ENCODE data around the gene AFF2.
"Not testable (repeated sequence)": the region's sequence is repeated elsewhere in the genome, so short reads cannot be mapped to it uniquely, and the experiment has no call there.

Gene AFF2

GRCh38 chrX:148871422-148872160, 371.2 kb downstream of the AFF2 start:
- no peak for DNase-seq

- no peak for DNase-seq
Measured at GRCh38 chrX:148872161-148872535, 371.7 kb downstream of the AFF2 start.

DNA sequence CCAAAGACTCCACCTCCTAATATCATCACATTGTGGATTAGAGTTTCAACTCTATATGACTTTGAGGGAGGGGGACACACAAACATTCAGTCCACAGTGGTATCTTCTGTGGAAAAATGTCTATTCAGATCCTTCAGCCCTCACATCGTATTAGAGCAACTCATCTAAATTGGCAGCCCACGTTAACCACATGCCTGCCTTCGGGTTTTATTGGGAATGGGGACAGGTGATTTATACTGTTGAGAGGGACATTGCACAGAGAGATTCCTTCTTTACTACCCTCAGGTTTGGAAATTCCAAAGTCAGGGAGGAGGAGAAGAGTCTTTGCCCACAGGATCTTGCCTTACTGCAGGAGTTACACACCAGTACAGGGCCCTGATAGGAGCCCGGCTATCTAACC, 372.5 kb downstream of the AFF2 start:
- DNase-seq: no peak

DNA sequence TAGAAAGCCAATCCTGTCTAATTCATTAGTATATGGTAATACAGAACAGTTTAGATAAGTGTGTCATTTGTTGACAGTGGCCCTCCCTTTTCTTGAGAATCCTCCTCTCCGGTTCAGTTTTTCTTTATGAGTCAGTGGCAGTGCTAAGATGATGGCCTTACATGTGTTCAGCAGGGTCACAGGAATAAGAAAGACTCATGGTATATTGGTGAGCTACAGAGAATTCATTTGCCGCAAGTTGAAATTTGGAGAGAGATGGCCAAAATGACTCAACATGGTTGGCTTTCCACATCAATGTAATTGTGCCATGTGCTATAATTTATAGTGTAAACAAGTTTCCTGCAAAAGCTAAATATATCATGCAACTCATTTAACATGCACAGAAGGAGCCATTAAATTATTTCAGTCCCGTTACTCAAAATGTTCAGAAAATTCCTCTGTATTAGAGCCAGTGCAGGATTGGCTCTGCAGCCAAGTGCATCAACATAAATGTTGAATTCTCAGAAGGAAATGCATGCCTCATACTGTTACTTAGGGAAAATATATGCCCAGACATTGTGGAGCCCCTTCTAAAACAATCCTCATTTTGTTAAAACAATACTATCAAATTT, 374.3 kb downstream of the AFF2 start:
- no peak for DNase-seq

DNA sequence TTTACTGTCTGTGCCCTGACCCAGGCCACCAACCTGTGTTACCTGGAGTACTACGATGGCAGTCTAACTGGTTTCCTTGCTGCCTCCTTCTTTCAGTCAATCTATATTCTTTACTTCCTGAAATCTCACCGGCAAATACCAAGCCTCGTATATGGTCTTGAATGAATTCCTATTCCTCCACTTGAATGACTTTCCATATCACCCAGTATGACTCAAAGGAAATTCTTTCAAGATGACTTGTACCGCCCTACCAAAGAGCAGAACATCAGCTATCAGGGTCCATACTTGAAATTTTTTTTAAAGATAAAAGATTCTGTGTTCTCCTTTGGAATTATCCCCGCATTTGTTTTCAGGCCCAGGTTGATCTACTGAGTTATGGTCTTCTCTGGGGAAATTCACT, 378.0 kb downstream of the AFF2 start:
- DNase-seq: no peak

DNA sequence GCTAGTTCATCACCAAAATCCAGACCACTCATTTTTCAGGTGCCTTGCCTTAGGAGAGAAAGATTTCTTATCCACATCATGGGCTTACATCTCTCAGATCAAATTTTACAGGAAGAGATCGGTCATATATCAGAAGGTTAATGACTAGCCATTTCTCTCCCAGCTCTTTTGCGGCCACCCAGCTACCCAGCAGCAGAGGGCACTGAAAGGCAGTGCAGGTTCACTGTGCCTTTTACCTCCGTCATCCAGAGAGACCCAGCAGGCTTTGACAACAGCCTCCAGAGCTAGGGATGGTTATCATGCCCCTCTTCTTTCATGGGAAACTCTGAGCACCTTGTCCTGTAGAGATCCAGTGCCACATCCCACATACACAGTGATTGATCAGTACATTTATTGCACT, 384.8 kb downstream of the AFF2 start:
- DNase-seq: no peak

- no peak for DNase-seq
Measured at GRCh38 chrX:148893395-148893794, 393.0 kb downstream of the AFF2 start.

GRCh38 chrX:148902581-148902980, 402.2 kb downstream of the AFF2 start:
- DNase-seq: no peak

DNA sequence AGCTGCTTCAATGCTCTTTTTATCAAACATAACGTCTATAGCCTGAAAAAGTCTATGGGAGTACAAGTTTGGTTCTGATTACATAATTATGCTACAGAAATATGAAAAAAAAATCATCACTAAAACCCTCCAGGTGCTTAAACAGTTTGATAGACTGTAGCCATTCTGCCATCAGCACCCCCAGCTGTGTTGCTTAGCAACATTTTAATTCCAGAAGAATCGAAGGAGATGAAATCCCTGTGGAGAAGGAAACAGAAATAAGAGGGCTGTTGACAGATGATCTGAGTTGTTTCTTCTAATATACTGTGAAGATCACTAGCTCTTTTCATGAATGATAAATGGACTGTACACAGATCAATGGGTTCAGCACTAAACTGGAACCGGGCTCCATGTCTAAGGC, 402.8 kb downstream of the AFF2 start:
- DNase-seq: no peak

DNA sequence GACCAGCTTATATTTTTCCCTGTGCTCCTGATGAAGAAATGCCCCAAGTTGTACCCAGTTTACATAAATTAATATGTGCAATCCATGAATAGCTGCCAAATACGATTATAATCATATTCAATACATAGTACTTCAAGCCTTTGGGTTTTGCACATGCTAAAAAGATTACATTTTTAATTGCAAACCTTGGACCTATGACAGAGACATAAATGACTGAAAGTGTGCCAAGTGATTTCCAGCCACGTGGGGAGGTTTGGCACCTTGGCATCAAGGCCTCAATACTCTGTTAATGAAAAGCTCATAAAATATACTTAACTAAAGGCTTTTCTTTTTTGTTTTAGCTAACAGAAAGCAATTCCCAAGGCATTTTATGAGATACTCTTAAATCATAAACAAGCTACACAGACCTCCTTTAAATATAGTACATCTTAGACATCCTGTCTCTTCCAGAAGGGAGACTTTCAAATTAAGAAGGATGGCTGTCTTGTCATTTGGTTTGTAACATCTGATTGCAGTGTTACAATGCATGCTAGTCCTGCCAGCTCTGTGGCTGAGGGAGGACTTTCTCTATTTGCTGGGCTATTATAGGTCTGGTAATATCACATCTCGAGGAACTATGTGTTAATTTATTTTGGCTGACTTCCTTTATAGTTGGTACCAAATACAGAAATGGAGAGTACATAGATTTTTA, 404.1 kb downstream of the AFF2 start:
- DNase-seq: no peak

DNA sequence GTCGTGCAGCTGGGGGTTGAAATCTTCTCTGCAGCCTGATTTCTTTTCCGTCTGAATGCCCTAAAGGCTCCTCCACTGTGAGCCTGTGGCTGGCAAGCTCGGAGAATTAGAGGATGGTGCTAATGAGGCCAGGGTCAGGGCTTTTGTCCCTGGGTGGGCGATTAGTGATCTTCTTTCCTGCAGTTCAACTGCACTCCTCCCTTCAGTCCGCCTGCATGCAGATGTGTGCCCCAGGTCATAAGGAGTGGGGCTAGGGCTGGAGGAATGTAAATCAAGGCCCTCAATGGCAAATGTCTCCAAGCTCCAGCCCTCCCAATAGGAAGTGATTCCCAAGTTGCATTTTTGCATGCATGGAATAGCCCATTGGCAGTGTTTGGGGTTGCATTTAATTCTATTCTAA, 405.0 kb downstream of the AFF2 start:
- DNase-seq: no peak

DNA sequence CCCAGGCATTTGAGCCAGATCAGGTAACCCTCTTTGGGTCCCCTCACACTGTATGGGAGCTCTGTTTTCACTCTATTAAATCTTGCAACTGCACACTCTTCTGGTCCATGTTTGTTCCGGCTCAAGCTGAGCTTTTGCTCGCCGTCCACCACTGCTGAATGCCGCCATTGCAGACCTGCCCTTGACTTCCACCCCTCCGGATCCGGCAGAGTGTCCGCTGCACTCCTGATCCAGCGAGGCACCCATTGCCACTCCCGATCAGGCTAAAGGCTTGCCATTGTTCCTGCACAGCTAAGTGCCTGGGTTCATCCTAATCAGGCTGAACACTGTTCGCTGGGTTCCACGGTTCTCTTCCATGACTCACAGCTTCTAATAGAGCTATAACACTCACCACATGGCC, 406.2 kb downstream of the AFF2 start:
- DNase-seq: not testable (repeated sequence)

DNA sequence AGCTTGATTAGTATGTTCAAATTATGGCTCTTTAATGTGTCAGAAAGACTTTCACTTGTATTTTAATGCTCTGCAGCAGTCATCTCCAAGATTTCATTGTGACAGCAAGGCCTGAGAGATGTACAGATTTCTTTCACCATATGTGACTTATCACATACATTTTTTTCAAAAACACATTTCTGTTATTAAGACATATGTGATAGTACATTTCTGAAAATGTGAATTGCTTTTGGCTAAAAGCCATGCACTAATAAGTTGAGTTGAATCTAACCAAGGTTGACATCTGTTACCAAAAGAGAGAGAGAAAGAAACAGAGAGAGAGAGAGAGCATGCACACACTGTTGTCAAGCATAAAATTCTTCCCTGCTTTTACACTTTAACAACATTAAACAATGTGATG, 409.3 kb downstream of the AFF2 start:
- DNase-seq: no peak

GRCh38 chrX:148913971-148914370, 413.6 kb downstream of the AFF2 start:
- DNase-seq: no peak

- no peak for DNase-seq
Measured at GRCh38 chrX:148914783-148915182, 414.4 kb downstream of the AFF2 start.

DNA sequence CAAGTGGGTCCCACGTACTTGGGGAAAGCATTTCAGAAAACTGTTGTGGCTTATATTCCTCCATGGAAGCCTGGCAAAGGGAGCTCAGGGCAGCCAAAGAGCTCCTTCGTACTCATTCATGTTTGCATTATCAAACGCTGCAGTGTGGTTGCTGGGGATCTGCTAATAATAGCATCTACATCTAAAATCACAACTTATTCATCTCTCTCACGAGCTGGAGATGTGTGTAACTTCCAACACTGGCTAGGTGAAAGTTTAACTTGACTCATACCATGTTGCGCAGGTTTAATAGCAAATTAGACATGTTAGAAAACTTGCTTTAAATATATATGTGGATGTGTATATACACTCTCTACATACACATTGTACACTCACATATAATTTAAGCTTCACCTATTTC, 415.1 kb downstream of the AFF2 start:
- no peak for DNase-seq

- no peak for DNase-seq
Measured at GRCh38 chrX:148917441-148917840, 417.0 kb downstream of the AFF2 start.

- no peak for DNase-seq
Measured at GRCh38 chrX:148923631-148924030, 423.2 kb downstream of the AFF2 start.

- DNase-seq: no peak
Measured at GRCh38 chrX:148926371-148926770, 426.0 kb downstream of the AFF2 start.

- DNase-seq: no peak
Measured at GRCh38 chrX:148928811-148929210, 428.4 kb downstream of the AFF2 start.

DNA sequence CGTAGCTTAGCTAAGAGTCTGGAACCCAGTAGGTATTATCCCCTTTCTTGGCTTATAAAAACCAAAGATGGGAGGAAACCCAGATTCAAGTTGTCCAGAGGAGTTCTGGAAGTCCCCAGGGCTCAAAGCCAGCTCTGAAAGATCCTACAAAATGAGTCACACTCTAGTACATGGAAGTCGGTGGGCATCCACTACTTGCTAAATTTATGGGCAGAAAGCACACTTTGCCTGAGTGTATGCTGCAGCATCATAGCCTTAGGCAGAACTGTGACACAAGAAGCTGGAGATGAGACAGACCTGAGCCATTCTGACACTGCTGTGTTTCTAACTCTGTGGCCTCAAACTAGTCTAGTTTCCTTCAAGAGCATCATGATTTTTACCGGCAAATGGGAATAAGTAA, 429.3 kb downstream of the AFF2 start:
- DNase-seq: no peak

GRCh38 chrX:148930206-148930729, 429.9 kb downstream of the AFF2 start:
- DNase-seq: no peak

DNA sequence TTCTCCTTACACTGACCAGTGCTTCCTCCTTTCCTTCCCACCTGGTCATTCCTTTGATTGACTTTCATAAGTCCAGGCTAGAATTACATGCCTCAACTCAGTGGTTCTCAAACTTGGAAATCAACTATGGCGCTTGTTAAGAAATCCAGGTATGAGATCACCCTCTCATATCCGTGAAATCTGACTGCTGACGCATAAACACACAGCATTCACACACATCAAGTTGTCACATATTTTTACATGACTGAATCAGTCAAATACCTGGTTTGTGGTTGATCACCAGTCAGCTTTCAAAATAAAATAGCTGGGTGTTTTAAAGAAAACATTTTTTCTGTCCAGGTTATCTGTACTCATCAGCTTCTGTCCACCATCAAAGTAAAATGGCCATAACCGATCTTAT, 433.5 kb downstream of the AFF2 start:
- no peak for DNase-seq

- DNase-seq: no peak
Measured at GRCh38 chrX:148938348-148938747, 437.9 kb downstream of the AFF2 start.

Measured in stimulated activated CD4-positive, alpha-beta T cell treated with anti-CD3 and anti-CD28 coated beads, Interleukin-4, amount 100 ng/mL, for 4 hours (primary cell).